ENCODE results near the gene PIK3CD.
"Not testable (repeated sequence)": the region's sequence is repeated elsewhere in the genome, so short reads cannot be mapped to it uniquely, and the experiment has no call there.

The PIK3CD gene

GRCh38 chr1:9654834-9655723 is 3.5 kb downstream of the PIK3CD start:
- no peak for DNase-seq

GRCh38 chr1:9655836-9656235 is 4.3 kb downstream of the PIK3CD start:
- DNase-seq, result no peak

- no peak for DNase-seq
Measured at GRCh38 chr1:9657521-9658032, 6.0 kb downstream of the PIK3CD start.

GRCh38 chr1:9658199-9658598 is 6.7 kb downstream of the PIK3CD start:
- no peak for DNase-seq

GRCh38 chr1:9659328-9659727 is 7.8 kb downstream of the PIK3CD start:
- no peak for DNase-seq

GRCh38 chr1:9663257-9663656 is 11.7 kb downstream of the PIK3CD start:
- no peak for DNase-seq

GRCh38 chr1:9665193-9665592 is 13.7 kb downstream of the PIK3CD start:
- no peak for DNase-seq

- no peak for DNase-seq
Measured at GRCh38 chr1:9668080-9668479, 16.5 kb downstream of the PIK3CD start.

GRCh38 chr1:9670085-9670484 is 18.6 kb downstream of the PIK3CD start:
- no peak for DNase-seq

- DNase-seq, result no peak
Measured at GRCh38 chr1:9671377-9672140, 20.0 kb downstream of the PIK3CD start.

GRCh38 chr1:9672444-9672843 is 20.9 kb downstream of the PIK3CD start:
- DNase-seq, result no peak

- DNase-seq, result no peak
Measured at GRCh38 chr1:9675393-9675792, 23.9 kb downstream of the PIK3CD start.

- DNase-seq, result not testable (repeated sequence)
Measured at GRCh38 chr1:9676128-9676527, 24.6 kb downstream of the PIK3CD start.

- no peak for DNase-seq
Measured at GRCh38 chr1:9676815-9677393, 25.4 kb downstream of the PIK3CD start.

GRCh38 chr1:9680091-9680490 is 28.6 kb downstream of the PIK3CD start:
- DNase-seq, result no peak

- DNase-seq, result no peak
Measured at GRCh38 chr1:9680828-9681227, 29.3 kb downstream of the PIK3CD start.

GRCh38 chr1:9684801-9685200 is 33.3 kb downstream of the PIK3CD start:
- DNase-seq, result no peak

- DNase-seq, result peak in 2 of 14 donors; percentile 6 to 53
Measured at GRCh38 chr1:9687120-9687873, 35.8 kb downstream of the PIK3CD start.

GRCh38 chr1:9687874-9688582 is 36.5 kb downstream of the PIK3CD start:
- peak in 1 of 14 donors; percentile 9 for DNase-seq

- no peak for DNase-seq
Measured at GRCh38 chr1:9688599-9688998, 37.1 kb downstream of the PIK3CD start.

GRCh38 chr1:9689011-9689706 is 37.6 kb downstream of the PIK3CD start:
- peak in 9 of 14 donors; percentile 18 to 72 (median 37) for DNase-seq

Measured in C1 segment of cervical spinal cord (tissue), 14 donors.